ENCODE measurements around the gene NDUFB11. TPM values are rescaled to one million over a fixed set of nuclear protein-coding genes. Genes with fewer than 3 reads are reported as not detected.

Gene NDUFB11
- total and polyA plus RNA-seq, 8 donors: 33.7 to 51.4 (median 45.8) TPM

DNA sequence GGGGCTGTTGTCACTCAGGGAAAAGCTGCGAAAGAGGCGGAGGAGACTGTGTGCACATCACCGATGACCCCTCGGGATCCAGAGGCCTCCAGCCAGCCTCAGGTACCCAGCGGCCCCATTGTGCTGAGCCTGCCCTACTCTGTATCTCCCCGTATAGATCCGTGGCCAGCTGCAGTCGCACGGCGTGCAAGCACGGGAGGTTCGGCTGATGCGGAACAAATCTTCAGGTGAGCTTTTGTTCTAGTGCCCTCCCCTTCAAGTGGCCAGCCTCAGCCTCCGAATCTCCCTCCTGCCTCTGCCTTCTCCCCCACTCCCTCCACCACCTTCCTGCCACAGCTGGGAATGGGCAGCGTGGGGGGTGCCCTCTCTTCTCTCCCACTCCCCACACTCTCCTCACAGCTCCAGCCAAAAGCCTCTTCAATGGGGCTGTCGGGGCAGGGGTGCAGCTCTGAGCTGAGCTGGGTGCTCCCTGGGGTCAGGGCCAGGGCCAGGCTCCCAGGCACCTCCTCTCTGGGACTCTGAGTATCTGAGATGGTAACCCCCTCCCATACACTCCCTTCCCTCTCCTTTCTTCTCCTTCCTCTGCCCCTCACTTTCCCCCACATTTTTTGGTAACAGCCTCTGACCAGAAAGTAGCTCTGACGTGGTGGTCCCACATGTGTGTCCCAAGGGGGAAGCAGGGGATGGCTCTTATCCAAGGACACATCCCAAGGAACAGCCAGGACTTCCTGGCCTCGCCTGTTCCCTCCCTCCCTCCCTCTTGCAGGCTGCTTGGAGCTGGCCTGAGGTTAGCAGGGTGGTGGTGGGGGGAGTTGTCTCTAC lies 28.7 kb upstream of the NDUFB11 start:
- Histone ChIP-seq H3K27ac (no peak overlapping the region), H3K4me1 (no peaks in the 10 kb centered on the region), H3K27me3 (peaks cover 0 to 2% (median 0%) of the 10 kb centered on the region in 4 donors), H3K4me3 (no peak overlapping the region), H3K36me3 (peaks cover 0 to 5% (median 3%) of the 10 kb centered on the region in 3 donors), H3K9me3 (no peaks in the 10 kb centered on the region)
- no peak for FAIRE-seq
- 78 to 90% methylated on average over 18 of the region's 18 CpGs for WGBS, 2 donors
- ATAC-seq: no peak
- intact Hi-C loops (cut with DNase I): no loop called here
- peak in 1 of 6 donors; percentile 41 for DNase-seq
- no peak for TF ChIP-seq CTCF (IDR thresholded peaks at IDR 0.05)

DNA sequence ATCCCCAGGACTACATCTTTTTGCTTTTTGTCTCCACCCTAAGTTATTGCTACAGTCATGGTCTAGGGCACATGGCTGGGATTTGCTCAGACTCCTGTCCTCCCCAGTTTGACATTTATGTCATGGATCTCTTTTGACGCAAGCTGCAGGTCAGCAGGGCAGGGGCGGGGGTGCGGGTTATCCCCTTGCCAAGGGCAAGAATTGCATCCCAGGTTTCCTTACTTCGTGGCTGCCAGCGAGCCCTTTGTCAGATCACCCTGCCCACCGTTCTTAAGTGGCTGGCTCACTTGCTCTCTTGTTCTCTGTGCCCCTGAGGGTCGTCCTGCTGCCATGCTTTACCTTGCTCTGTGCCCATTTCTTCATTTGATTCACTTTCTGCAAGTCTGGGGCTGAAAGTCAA lies 28.0 kb upstream of the NDUFB11 start:
- Histone ChIP-seq H3K27ac (no peak overlapping the region), H3K9me3 (no peaks in the 10 kb centered on the region), H3K27me3 (peaks cover 0 to 2% (median 0%) of the 10 kb centered on the region in 4 donors), H3K4me1 (no peaks in the 10 kb centered on the region), H3K36me3 (peaks cover 0 to 5% (median 3%) of the 10 kb centered on the region in 3 donors), H3K4me3 (no peak overlapping the region)
- ATAC-seq: no peak
- no peak for TF ChIP-seq CTCF (IDR thresholded peaks at IDR 0.05)
- no peak for DNase-seq
- 81 to 90% methylated on average over 7 of the region's 7 CpGs for WGBS, 2 donors
- intact Hi-C loops (cut with DNase I): no loop called here
- no peak for FAIRE-seq

DNA sequence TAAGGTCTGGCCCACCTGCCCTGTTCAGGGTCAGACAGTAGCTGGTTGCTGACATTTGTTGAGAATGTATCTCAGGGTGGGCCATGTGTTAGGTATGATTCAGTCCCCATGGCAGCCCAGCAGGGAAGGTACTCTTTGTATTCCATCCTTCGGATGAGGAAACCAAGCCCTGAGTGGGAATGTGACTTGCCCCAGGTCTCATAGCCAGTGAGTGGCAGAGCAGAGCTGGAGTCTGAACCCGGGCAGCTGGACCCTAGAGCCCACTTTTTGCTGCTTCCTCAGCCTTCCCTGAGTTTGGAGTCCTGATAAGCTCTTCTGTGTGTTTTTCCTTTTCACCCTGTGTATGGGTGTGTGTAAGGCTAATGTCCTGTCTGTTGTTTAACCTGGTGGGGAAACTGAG lies 27.5 kb upstream of the NDUFB11 start:
- no peak for FAIRE-seq

DNA sequence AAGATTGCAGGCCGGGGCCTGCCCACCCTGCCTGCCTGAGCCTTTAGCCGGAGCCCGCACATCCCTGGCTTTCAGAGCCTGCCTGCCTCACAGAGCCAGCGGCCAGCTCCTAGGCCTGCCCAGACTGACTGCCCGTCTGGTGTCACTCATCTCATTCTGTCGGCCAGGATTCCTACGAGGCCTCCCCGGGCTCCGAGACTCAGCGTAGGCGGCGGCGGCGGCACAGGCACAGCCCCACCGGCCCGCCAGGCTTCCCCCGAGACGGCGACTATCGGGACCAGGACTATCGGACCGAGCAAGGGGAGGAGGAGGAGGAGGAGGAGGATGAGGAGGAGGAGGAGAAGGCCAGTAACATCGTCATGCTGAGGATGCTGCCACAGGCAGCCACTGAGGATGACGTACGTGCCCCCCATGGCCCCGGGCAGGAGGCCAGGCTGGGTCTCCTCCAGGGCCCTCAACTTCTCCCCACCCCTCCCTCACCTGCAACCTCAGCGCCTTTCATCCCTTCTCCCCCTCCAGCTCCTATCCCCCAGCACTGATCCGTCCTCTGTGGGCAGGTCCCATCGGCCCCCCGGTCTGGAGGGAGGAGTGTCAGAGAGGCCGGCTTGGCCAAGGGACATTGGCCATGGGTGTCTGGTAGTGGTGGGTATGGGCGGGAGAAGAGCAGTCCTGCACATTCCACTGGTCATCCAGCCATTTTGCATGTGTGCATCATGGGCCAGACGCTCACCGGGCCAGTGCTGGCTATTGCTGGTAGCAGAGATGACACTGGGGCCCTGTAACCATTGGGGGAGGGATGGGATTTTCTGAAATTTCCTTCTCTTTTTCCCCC lies 26.6 kb upstream of the NDUFB11 start:
- 86 to 93% methylated on average over 29 to 34 of the region's 34 CpGs for WGBS, 2 donors
- H3K9me3 ChIP-seq: no peaks in the 10 kb centered on the region
- DNase-seq (peak in 1 of 6 donors; percentile 52), FAIRE-seq (no peak), ATAC-seq (peak in 1 of 4 donors; percentile 9)
- H3K4me3 ChIP-seq: no peak overlapping the region
- no peaks in the 10 kb centered on the region for H3K4me1 ChIP-seq
- no peak overlapping the region for H3K27ac ChIP-seq
- intact Hi-C loops (cut with DNase I): no loop called here
- H3K36me3 ChIP-seq: peaks cover 0 to 5% (median 3%) of the 10 kb centered on the region in 3 donors
- no peak for TF ChIP-seq CTCF (IDR thresholded peaks at IDR 0.05)
- peaks cover 0 to 2% (median 0%) of the 10 kb centered on the region in 4 donors for H3K27me3 ChIP-seq

More for the DNA sequence above, 27.5 kb upstream of the NDUFB11 start:
- Histone ChIP-seq H3K9me3 (no peaks in the 10 kb centered on the region), H3K27ac (no peak overlapping the region), H3K27me3 (peaks cover 0 to 2% (median 0%) of the 10 kb centered on the region in 4 donors), H3K4me1 (no peaks in the 10 kb centered on the region), H3K4me3 (no peak overlapping the region), H3K36me3 (peaks cover 0 to 5% (median 3%) of the 10 kb centered on the region in 3 donors)
- no peak for TF ChIP-seq CTCF (IDR thresholded peaks at IDR 0.05)
- intact Hi-C loops (cut with DNase I): no loop called here
- ATAC-seq (no peak), DNase-seq (no peak)
- WGBS, 2 donors: 79 to 97% methylated on average over 2 of the region's 2 CpGs
